Measurements from ENCODE around the gene OBP2B.
A peak's percentile ranks its signal among the peaks of the same experiment; 100 is the strongest.
"Not testable (repeated sequence)": the region's sequence is repeated elsewhere in the genome, so short reads cannot be mapped to it uniquely, and the experiment has no call there.

OBP2B gene

DNA sequence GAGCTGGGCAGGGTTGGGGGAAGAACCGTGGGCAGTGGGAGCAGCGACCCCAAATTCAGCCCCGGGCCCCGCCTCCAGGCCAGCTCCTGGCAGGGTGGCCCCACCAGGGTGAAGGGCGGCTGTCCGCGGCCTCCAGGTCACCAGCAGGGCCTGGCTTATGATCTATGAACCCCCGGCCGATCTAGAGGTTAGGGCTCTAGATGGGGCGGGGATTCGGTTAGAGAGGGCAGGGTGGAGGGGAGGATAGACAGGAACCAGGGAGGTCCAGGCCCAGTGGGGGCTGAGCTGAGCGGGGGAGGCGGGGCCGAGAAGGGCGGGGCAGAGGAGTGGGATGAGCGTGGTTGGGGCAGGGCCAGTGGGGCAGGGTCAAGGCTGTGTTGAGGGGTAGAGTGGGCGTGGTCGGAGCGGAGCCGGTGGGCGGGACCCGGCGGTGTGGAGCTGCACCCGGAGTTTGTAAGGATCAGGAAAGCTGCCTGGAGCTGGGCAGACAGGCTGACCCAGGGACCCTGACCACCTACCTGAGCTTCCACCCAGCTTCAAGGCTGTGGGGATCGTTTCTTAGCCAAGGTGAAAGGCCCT is 29.3 kb upstream of the OBP2B start:
- DNase-seq = peak; percentile 37 to 48 (median 40)

DNA sequence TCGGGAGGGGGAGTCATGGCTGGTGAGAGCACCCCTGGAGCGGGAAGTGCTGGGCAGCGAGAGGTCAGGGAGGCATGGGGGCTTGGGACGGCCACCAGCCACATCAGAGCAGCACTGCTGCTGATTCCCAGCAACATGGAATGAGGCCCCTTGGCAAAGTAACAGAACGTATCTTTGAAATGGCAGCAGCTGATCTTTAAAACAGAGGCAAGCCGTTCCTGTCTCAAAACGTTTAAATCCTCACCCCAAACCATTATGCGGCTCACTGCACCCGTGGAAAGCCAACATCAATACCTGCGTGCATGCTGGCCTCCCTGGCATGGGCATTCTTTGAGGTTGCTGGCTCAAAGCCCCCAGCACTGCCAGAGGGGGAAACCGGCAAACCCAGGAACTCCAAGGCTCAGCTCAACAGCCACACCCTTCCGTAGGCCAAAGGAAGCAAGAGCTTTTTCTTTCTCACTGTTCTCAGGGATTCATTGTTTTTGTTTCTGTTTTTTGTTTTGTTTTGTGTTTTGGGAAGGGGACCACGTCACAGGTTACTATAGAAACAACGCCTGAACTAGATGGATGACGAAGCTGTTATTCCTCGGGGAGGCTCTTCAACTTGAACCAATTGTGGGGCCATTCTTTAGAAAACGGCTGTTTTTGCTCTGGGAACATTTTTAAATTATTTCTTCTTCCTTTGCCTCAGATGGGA is 28.1 kb upstream of the OBP2B start:
- DNase-seq = no peak

- DNase-seq = not testable (repeated sequence)
Observed at GRCh38 chr9:133236291-133237034, 27.4 kb upstream of the OBP2B start.

DNA sequence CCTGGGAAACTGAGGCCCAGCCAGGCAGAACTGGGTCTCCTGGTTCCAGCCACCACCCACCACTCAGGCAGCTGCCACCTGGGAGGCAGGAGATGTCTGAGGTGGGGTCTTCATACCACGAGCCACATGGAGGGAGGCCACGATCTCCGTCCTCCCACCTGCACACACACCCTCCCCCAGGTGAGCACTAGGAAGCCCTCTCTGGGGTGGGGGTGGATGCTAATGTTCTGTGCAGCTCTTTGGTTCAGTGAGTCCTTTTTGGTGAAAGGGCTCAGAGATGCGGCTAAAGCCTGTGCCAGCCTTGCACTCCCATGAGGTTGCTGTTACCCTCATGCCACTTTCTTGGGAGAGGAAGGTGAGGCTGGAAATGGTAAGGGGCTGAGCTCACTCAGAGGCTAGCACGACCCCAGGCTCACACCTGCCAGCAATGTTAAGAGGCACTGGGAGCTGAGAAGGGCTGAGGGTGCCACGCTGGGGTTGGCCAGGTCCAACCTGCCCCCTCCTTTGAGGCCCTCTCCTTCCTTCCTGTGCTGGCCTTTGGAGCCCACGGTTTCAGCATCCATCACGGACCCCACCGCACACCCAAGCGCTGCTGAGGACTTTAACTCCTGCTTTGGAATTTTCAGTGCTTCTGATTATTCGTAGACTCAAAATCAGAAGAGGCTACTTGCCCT is 26.6 kb upstream of the OBP2B start:
- no peak for DNase-seq

GRCh38 chr9:133234577-133235322 is 25.7 kb upstream of the OBP2B start:
- no peak for DNase-seq

- DNase-seq = no peak
Observed at GRCh38 chr9:133233681-133234432, 24.8 kb upstream of the OBP2B start.

- DNase-seq = not testable (repeated sequence)
Observed at GRCh38 chr9:133231934-133232568, 23.0 kb upstream of the OBP2B start.

GRCh38 chr9:133230514-133230913 is 21.5 kb upstream of the OBP2B start:
- not testable (repeated sequence) for DNase-seq

- DNase-seq = no peak
Observed at GRCh38 chr9:133230093-133230492, 21.0 kb upstream of the OBP2B start.

GRCh38 chr9:133228474-133229193 is 19.6 kb upstream of the OBP2B start:
- DNase-seq = not testable (repeated sequence)

- DNase-seq = not testable (repeated sequence)
Observed at GRCh38 chr9:133227996-133228395, 18.9 kb upstream of the OBP2B start.

DNA sequence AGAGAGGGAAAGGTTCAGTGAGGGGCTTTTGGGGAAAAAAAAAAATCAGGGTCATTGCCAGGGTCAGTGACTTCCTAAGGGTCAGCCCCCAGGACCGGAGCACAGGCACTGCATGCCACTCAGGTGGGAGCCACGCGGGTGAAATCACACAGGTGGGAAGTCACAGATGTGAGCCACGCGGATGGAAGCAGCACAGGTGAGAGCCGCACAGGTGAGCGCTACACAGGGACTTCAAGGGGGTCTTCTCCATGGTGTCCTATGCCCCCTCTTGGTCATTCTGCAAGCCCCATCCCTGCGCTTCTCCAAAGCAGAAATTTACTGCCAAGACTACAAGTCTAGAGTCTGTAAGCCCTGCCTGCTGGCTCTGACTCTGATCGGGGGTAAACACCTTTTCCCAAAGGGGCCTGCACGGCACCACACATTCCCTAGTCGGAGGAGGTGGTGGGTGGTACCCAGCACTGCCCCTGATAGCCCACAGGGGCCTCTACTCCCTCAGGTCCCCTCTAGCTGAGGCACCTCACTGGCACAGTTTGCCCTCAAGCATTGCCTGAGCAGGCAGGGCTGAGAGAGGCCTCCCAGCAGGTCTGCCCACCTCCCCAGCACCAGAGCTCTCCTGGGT is 18.3 kb upstream of the OBP2B start:
- DNase-seq = no peak

DNA sequence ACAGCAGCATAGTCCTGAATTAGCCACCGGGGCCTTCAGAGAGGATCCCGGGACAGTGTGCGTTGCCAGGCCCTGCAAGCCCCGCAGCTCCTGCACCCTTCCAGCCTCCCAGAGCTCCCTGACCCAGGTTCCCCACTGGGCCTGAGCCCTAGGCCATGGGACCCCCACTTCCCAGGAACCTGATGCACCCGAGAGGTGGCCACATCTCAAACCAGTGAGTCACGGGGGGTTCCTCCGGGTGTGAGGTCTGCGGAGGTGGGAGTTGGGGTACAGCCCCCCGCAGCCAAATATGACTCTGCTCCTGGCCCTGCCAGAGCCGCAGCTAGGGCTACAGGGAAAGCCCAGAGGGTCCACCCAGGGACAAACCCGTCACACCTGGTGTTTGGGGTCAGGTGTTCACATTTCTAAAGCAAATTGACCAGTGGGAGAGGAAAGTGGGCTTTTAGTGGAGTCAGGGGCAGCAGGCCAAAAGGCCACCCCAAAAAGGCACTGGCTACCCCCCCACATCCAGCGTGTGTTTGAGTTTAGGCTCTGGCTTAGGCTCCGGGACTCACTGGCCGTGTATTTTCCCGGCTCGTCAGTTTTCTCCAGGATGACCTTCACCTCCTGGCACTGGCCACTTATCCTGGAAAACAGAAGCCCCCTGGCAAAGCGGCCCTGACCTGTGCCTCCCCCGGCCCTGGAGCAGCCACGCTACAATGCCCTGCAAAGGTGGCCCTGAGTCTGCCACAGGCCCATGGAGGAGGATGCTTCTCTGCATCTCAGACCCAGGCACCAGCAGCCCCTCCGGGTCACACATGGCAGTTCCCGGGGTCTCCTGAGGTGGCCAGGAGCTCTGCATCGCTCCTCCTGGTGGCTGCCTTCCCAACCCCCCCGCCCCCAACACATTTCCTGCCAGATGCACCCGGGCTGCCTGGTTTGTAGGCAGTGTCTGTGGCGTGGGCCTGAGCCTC is 17.4 kb upstream of the OBP2B start:
- no peak for DNase-seq

GRCh38 chr9:133225171-133226011 is 16.3 kb upstream of the OBP2B start:
- DNase-seq = no peak

GRCh38 chr9:133224762-133225161 is 15.7 kb upstream of the OBP2B start:
- no peak for DNase-seq

DNA sequence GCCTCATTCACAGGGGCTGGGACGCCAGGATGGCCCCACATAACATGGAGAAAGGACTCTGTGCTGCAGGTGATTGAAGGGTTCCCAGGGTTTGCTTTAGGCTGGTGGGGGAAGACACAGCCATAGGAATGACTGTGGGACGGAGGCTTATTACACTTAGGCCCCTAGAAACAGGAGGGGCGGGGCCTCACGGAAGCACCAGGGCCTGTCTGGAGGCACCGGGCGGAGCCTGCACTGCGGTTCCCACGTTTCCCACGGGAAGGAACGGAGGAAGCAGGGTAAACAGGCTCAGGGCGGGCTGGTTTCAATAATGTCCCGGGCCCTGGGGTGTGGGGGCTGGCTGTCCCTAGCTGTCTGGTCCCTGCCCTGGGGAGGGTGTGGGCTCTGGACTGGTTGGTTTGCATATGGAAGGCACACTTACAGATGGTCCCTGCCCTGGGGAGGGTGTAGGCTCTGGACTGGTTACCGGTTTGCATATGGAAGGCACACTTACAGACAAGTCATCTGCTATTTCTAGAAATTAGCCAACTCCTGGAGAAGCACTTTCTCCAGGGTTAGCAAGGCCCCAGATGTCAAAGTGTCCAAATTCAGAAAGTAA is 14.2 kb upstream of the OBP2B start:
- not testable (repeated sequence) for DNase-seq

DNA sequence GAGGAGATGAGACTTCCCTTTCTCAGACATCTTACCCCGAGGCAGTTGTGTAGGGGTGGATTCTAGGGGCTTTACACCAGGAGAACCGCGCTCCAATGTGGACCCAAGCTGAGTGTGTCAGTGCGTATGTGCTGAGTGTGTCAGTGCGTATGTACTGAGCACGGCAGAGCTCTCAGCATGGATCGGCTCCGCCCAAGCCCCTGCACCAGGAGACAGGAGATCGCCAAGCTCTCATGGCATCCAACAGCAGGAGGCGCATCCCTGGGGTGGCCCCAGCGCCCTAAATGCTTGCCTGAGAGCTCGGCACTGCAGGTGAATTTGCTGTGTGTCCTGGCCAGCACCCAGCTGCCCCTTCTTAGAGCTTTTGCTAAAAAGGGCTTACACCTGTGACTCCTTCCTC is 12.9 kb upstream of the OBP2B start:
- DNase-seq = not testable (repeated sequence)

Data from suppressor macrophage treated with lipopolysaccharide for 1 hour (primary cell).